HCT116 (cell line): ENCODE results near the gene PROCA1. TPM values are rescaled to one million over a fixed set of nuclear protein-coding genes. Genes with fewer than 3 reads are reported as not detected.

Experiments used
- ATAC-seq: fragments of 200-7000 bp; cut with Tn5 transposase; 2 replicates; pipeline ENCODE4 v1.9.1; 2020; ENCODE audit warnings: mild to moderate bottlenecking, moderate library complexity
- BruUV-seq: library from RNA; stranded (reverse); fragments of 400-500 nt; replicated peaks from 2 replicates; lab custom pipeline; 2021; lab: Mats Ljungman, UMichigan
- CTCF ChIA-PET: fragments of 300-600 bp; sonication (Branson Sonifier 250); formaldehyde crosslinking; loops from one replicate; lab custom pipeline; 2021; ENCODE audit warnings: antibody characterized with exemption; lab: Charles Lee
- POLR2A ChIA-PET: fragments of 300-600, 350-600 bp; sonication (Branson Sonifier 250); formaldehyde crosslinking; loops from one replicate; lab custom pipeline; 2021; ENCODE audit warnings: antibody characterized with exemption; lab: Charles Lee
- RAD21 ChIA-PET, 2 experiments: fragments of 300-600 bp; sonication (Branson Sonifier 250); formaldehyde crosslinking; loops; one replicate each; lab custom pipeline; 2023; ENCODE audit warnings: low total read pairs in 2 of 2; ENCODE audit not compliant: uncharacterized antibody in 2 of 2, unreplicated experiment in 2 of 2, low non-redundant PET in 1 of 2; lab: Charles Lee
- DNase-seq: peaks from one replicate; pipeline ENCODE4 v3.0.0-alpha.2; 2010; ENCODE audit warnings: low read depth, low spot score
- H2AFZ ChIP-seq: fragments of 200-600 bp; shearing (Covaris generic), sonication (generic); 2 replicates; pipeline ENCODE4 v1.6.1; 2017; ENCODE audit warnings: low read depth, mixed run types, mixed read lengths, antibody characterized with exemption, low read length; ENCODE audit not compliant: poor library complexity, severe bottlenecking
- H3K27ac ChIP-seq: 2 replicates; pipeline ENCODE4 v1.5.1; 2012; ENCODE audit warnings: low read depth, low read length
- H3K27me3 ChIP-seq: fragments of 200-600 bp; sonication (generic); 2 replicates; pipeline ENCODE4 v1.6.1; 2016; ENCODE audit warnings: mixed run types, low read length, mixed read lengths; ENCODE audit not compliant: insufficient read depth
- H3K36me3 ChIP-seq, 2 experiments: fragments of 200-500 bp in 1 of 2; fragments of 200-600 bp in 1 of 2; sonication (Bioruptor generic) in 1 of 2; sonication (generic) in 1 of 2; 2 replicates each; pipeline versions ENCODE4 v1.5.1 to v1.6.1; 2014 to 2016; ENCODE audit warnings: low read length in 2 of 2, inconsistent platforms in 1 of 2, mixed read lengths in 1 of 2, mixed run types in 1 of 2; ENCODE audit not compliant: insufficient read depth in 2 of 2, control insufficient read depth in 1 of 2
- H3K4me1 ChIP-seq, 2 experiments: fragments of 200-600 bp in 1 of 2; sonication (generic) in 1 of 2; 2 replicates each; pipeline versions ENCODE4 v1.5.1 to v1.6.1; 2012 to 2017; ENCODE audit warnings: low read length in 2 of 2, inconsistent platforms in 1 of 2, mild to moderate bottlenecking in 1 of 2, mixed read lengths in 1 of 2, mixed run types in 1 of 2, moderate library complexity in 1 of 2; ENCODE audit not compliant: insufficient read depth in 2 of 2, control insufficient read depth in 1 of 2
- H3K4me2 ChIP-seq: fragments of 200-600 bp; sonication (generic); 2 replicates; pipeline ENCODE4 v1.6.1; 2017; ENCODE audit warnings: mixed run types, low read length, mixed read lengths
- H3K4me3 ChIP-seq, 2 experiments: fragments of 200-600 bp in 1 of 2; sonication (generic) in 1 of 2; replicated peaks in 1 of 2; 2 replicates each; pipeline ENCODE4 v1.5.1; 2011 to 2016; ENCODE audit warnings: low read length in 2 of 2, control low read depth in 1 of 2, low read depth in 1 of 2, mild to moderate bottlenecking in 1 of 2, mixed read lengths in 1 of 2, mixed run types in 1 of 2
- H3K79me2 ChIP-seq: fragments of 200-600 bp; sonication (generic); 2 replicates; pipeline ENCODE4 v1.6.1; 2017; ENCODE audit warnings: mild to moderate bottlenecking, mixed run types, low read length, moderate library complexity, mixed read lengths; ENCODE audit not compliant: insufficient read depth
- H3K9ac ChIP-seq: fragments of 200-600 bp; sonication (generic); 2 replicates; pipeline ENCODE4 v1.6.1; 2016; ENCODE audit warnings: low read length, mixed read lengths
- H3K9me2 ChIP-seq: fragments of 200-600 bp; sonication (generic), shearing (Covaris generic); 2 replicates; pipeline ENCODE4 v1.6.1; 2017; ENCODE audit warnings: mixed run types, mild to moderate bottlenecking, moderate library complexity; ENCODE audit not compliant: insufficient read depth
- H3K9me3 ChIP-seq, 2 experiments: fragments of 200-500 bp in 1 of 2; fragments of 200-600 bp in 1 of 2; sonication (Bioruptor generic) in 1 of 2; sonication (generic) in 1 of 2; 2 replicates each; pipeline ENCODE4 v1.6.1; 2014 to 2017; ENCODE audit warnings: low read length in 2 of 2, mixed read lengths in 2 of 2, inconsistent platforms in 1 of 2, low read depth in 1 of 2, mild to moderate bottlenecking in 1 of 2, mixed run types in 1 of 2, moderate library complexity in 1 of 2; ENCODE audit not compliant: control insufficient read depth in 1 of 2, insufficient read depth in 1 of 2
- H4K20me1 ChIP-seq: fragments of 200-600 bp; sonication (generic), shearing (Covaris generic); 2 replicates; pipeline ENCODE4 v1.6.1; 2017; ENCODE audit warnings: mixed run types, mild to moderate bottlenecking, moderate library complexity; ENCODE audit not compliant: insufficient read depth
- EGR1 ChIP-seq: IDR thresholded peaks from 2 replicates; pipeline ENCODE4 v1.6.1; 2012; ENCODE audit warnings: low read depth
- EZH2 ChIP-seq: fragments of 200-600 bp; sonication (generic); IDR thresholded peaks from 2 replicates; pipeline ENCODE4 v1.6.1; 2017; ENCODE audit warnings: antibody characterized with exemption, mixed run types
- EZH2phosphoT487 ChIP-seq: fragments of 200-600 bp; IDR thresholded peaks from 2 replicates; pipeline ENCODE4 v1.6.1; 2018; ENCODE audit warnings: antibody characterized with exemption, borderline replicate concordance
- POLR2A ChIP-seq: IDR thresholded peaks from 2 replicates; pipeline ENCODE4 v1.7.0; 2011; ENCODE audit warnings: borderline replicate concordance; ENCODE audit not compliant: insufficient read depth, insufficient read length; ENCODE audit errors: extremely low read depth
- SIN3A ChIP-seq: IDR thresholded peaks from 2 replicates; pipeline ENCODE4 v1.6.1; 2012; ENCODE audit warnings: low read depth
- TCF7L2 ChIP-seq: IDR thresholded peaks from 2 replicates; pipeline ENCODE4 v1.7.0; 2011; ENCODE audit warnings: borderline replicate concordance, inconsistent platforms; ENCODE audit not compliant: insufficient read depth, insufficient read length; ENCODE audit errors: extremely low read depth
- ZNF274 ChIP-seq: fragments of 200-500 bp; sonication (Bioruptor generic); IDR thresholded peaks from 2 replicates; pipeline ENCODE4 v1.6.1; 2014; ENCODE audit warnings: mild to moderate bottlenecking, low read depth, low read length, inconsistent platforms
- intact Hi-C: fragments of 100-400 bp; cut with micrococcal nuclease; formaldehyde crosslinking; loops from 2 replicates; pipeline ENCODE4 v1.10.0; 2022
- total RNA-seq: library from RNA; stranded (reverse); gene quantifications from one replicate; pipeline ENCODE4 v1.2.1, GENCODE V29; 2021; ENCODE audit not compliant: unreplicated experiment
- TF ChIP-seq, protein P1 (sequence below): IDR thresholded peaks from 2 replicates; pipeline ENCODE4 v1.6.1; 2012; ENCODE audit warnings: low read depth
- TF ChIP-seq, protein P2 (sequence below): IDR thresholded peaks from 2 replicates; pipeline ENCODE4 v1.6.1; 2011; ENCODE audit warnings: mild to moderate bottlenecking, low read length, moderate library complexity; ENCODE audit not compliant: insufficient replicate concordance; ENCODE audit errors: extremely low read depth
- TF ChIP-seq, protein P3 (sequence below), 3 experiments: fragments of 200-600 bp in 1 of 3; sonication (generic) in 1 of 3; IDR thresholded peaks in 2 of 3; conservative IDR thresholded peaks in 1 of 3; 2 replicates each; pipeline ENCODE4 v1.5.1; 2012 to 2017; ENCODE audit warnings: low read depth in 2 of 3, low read length in 2 of 3, antibody characterized with exemption in 1 of 3, borderline replicate concordance in 1 of 3, control low read depth in 1 of 3, mild to moderate bottlenecking in 1 of 3, mixed read lengths in 1 of 3, mixed run types in 1 of 3, moderate library complexity in 1 of 3; ENCODE audit not compliant: insufficient read depth in 1 of 3

The PROCA1 gene
- total RNA-seq, 1 experiment from 2014 or later = 0.96 TPM

DNA sequence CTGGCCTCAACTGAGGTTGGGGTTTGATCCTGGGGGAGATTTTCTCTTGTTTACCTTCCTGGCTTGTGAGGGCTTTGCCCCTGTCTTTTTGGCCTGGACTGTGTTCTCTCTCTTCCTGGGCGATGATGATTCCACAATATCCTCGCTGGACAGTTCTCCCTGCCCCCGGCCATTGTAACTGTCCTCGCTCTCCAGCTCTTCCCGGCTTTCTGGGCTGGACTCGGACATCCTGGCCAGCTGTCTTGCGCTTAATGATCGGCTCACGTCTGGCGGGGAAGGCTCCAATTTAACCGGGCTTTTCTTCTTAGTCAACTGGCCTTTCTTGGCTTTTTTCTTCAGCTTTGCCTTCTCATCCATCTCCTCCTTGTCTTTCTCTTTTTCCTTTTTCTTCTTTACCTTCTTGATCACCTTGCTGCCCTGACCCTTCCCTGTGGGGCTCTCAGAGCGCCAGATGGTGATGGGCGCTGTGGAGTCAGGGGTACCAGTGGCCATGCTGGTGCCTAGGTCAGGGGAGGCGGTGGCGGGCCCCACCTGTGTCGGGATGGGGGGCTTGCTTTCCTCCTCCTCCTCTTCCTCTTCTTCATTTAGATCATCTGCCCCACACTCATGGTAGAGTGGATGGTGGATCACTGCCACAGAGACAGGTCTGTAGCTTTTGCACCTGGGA lies 8.0 kb downstream of the PROCA1 start:
- no peak overlapping the region for H3K4me3 ChIP-seq
- DNase-seq = no peak
- ChIA-PET POLR2A (interaction anchor here (1.0 kb wide), 1 partner anchor 16 kb away, joined by 3 read pairs; the partner anchor contains the start of gene RPL23A), RAD21 (no interaction called here), CTCF (no interaction called here)
- no peaks in the 10 kb centered on the region for H3K27me3 ChIP-seq
- no peak for ATAC-seq
- TF ChIP-seq EGR1 = no peak
- TF ChIP-seq TCF7L2 = no peak
- TF ChIP-seq, protein P1, sequence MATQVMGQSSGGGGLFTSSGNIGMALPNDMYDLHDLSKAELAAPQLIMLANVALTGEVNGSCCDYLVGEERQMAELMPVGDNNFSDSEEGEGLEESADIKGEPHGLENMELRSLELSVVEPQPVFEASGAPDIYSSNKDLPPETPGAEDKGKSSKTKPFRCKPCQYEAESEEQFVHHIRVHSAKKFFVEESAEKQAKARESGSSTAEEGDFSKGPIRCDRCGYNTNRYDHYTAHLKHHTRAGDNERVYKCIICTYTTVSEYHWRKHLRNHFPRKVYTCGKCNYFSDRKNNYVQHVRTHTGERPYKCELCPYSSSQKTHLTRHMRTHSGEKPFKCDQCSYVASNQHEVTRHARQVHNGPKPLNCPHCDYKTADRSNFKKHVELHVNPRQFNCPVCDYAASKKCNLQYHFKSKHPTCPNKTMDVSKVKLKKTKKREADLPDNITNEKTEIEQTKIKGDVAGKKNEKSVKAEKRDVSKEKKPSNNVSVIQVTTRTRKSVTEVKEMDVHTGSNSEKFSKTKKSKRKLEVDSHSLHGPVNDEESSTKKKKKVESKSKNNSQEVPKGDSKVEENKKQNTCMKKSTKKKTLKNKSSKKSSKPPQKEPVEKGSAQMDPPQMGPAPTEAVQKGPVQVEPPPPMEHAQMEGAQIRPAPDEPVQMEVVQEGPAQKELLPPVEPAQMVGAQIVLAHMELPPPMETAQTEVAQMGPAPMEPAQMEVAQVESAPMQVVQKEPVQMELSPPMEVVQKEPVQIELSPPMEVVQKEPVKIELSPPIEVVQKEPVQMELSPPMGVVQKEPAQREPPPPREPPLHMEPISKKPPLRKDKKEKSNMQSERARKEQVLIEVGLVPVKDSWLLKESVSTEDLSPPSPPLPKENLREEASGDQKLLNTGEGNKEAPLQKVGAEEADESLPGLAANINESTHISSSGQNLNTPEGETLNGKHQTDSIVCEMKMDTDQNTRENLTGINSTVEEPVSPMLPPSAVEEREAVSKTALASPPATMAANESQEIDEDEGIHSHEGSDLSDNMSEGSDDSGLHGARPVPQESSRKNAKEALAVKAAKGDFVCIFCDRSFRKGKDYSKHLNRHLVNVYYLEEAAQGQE = no peak
- TF ChIP-seq EZH2phosphoT487 = no peak
- TF ChIP-seq SIN3A = no peak
- TF ChIP-seq, protein P2, sequence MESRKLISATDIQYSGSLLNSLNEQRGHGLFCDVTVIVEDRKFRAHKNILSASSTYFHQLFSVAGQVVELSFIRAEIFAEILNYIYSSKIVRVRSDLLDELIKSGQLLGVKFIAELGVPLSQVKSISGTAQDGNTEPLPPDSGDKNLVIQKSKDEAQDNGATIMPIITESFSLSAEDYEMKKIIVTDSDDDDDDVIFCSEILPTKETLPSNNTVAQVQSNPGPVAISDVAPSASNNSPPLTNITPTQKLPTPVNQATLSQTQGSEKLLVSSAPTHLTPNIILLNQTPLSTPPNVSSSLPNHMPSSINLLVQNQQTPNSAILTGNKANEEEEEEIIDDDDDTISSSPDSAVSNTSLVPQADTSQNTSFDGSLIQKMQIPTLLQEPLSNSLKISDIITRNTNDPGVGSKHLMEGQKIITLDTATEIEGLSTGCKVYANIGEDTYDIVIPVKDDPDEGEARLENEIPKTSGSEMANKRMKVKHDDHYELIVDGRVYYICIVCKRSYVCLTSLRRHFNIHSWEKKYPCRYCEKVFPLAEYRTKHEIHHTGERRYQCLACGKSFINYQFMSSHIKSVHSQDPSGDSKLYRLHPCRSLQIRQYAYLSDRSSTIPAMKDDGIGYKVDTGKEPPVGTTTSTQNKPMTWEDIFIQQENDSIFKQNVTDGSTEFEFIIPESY = no peak
- TF ChIP-seq EZH2 = no peak
- TF ChIP-seq, protein P3, sequence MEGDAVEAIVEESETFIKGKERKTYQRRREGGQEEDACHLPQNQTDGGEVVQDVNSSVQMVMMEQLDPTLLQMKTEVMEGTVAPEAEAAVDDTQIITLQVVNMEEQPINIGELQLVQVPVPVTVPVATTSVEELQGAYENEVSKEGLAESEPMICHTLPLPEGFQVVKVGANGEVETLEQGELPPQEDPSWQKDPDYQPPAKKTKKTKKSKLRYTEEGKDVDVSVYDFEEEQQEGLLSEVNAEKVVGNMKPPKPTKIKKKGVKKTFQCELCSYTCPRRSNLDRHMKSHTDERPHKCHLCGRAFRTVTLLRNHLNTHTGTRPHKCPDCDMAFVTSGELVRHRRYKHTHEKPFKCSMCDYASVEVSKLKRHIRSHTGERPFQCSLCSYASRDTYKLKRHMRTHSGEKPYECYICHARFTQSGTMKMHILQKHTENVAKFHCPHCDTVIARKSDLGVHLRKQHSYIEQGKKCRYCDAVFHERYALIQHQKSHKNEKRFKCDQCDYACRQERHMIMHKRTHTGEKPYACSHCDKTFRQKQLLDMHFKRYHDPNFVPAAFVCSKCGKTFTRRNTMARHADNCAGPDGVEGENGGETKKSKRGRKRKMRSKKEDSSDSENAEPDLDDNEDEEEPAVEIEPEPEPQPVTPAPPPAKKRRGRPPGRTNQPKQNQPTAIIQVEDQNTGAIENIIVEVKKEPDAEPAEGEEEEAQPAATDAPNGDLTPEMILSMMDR (IDR thresholded peaks at IDR 0.05 in 2 of 3, conservative IDR thresholded peaks at IDR 0.05 in 1 of 3; ENCODE audit: borderline replicate concordance in 1 of 3, insufficient read depth in 1 of 3, low read depth in 2 of 3, low read length in 2 of 3) = no peak
- no peak for TF ChIP-seq POLR2A
- TF ChIP-seq ZNF274 = no peak
- no peaks in the 10 kb centered on the region for H3K79me2 ChIP-seq
- no peaks in the 10 kb centered on the region for H3K9me3 ChIP-seq
- H4K20me1 ChIP-seq = no peaks in the 10 kb centered on the region
- BruUV-seq = no TSS peak
- H3K9me2 ChIP-seq = no peaks in the 10 kb centered on the region
- intact Hi-C loops = no loop called here
- H3K36me3 ChIP-seq = peaks cover 26 to 31% of the 10 kb centered on the region in 2 experiments
- H3K4me2 ChIP-seq = no peak overlapping the region
- H2AFZ ChIP-seq = no peak overlapping the region
- no peak overlapping the region for H3K27ac ChIP-seq
- H3K4me1 ChIP-seq = no peaks in the 10 kb centered on the region
- H3K9ac ChIP-seq = no peak overlapping the region
